Activated T-helper 1 cell treated with anti-CD3 and anti-CD28 coated beads, Interleukin-12 subunit alpha, Interleukin-12 subunit beta, Interleukin-2, Interleukin-4 antibody, amounts not matched to agents 30 ng/mL and 10 ng/mL and 1 ng/mL, durations not matched to agents 14 hours and 24 hours and 36 hours (primary cell): ENCODE measurements around the gene CACNA1B. TPM values are rescaled to one million over a fixed set of nuclear protein-coding genes. Genes with fewer than 3 reads are reported as not detected.

ENCODE experiments used
- DNase-seq: peaks from one replicate; pipeline ENCODE4 v3.0.0; 2021; ENCODE audit warnings: low spot score
- H3K27ac Mint-ChIP-seq: one replicate; pipeline ENCODE4 v1.8.0; 2021; ENCODE audit warnings: mild to moderate bottlenecking, mixed read lengths
- H3K27me3 Mint-ChIP-seq: one replicate; pipeline ENCODE4 v1.8.0; 2022; ENCODE audit warnings: mild to moderate bottlenecking, moderate library complexity, mixed read lengths; ENCODE audit not compliant: insufficient read depth
- H3K36me3 Mint-ChIP-seq: one replicate; pipeline ENCODE4 v1.8.0; 2021; ENCODE audit warnings: low read depth, mixed read lengths
- H3K4me1 Mint-ChIP-seq: one replicate; pipeline ENCODE4 v1.8.0; 2021; ENCODE audit warnings: low read depth, mixed read lengths
- H3K4me3 Mint-ChIP-seq: one replicate; pipeline ENCODE4 v1.8.0; 2021; ENCODE audit warnings: mild to moderate bottlenecking, moderate library complexity, mixed read lengths
- H3K9me3 Mint-ChIP-seq: one replicate; pipeline ENCODE4 v1.8.0; 2021; ENCODE audit warnings: mixed read lengths
- intact Hi-C: fragments of 100-400 bp; cut with micrococcal nuclease; formaldehyde crosslinking; loops from one replicate; pipeline ENCODE4 v1.15.1; 2024
- total RNA-seq: library from RNA; stranded (reverse); gene quantifications from 2 replicates; pipeline ENCODE4 v1.2.3, GENCODE V29; 2022

The CACNA1B gene
- total RNA-seq, 1 donor from 2014 or later: not detected

DNA sequence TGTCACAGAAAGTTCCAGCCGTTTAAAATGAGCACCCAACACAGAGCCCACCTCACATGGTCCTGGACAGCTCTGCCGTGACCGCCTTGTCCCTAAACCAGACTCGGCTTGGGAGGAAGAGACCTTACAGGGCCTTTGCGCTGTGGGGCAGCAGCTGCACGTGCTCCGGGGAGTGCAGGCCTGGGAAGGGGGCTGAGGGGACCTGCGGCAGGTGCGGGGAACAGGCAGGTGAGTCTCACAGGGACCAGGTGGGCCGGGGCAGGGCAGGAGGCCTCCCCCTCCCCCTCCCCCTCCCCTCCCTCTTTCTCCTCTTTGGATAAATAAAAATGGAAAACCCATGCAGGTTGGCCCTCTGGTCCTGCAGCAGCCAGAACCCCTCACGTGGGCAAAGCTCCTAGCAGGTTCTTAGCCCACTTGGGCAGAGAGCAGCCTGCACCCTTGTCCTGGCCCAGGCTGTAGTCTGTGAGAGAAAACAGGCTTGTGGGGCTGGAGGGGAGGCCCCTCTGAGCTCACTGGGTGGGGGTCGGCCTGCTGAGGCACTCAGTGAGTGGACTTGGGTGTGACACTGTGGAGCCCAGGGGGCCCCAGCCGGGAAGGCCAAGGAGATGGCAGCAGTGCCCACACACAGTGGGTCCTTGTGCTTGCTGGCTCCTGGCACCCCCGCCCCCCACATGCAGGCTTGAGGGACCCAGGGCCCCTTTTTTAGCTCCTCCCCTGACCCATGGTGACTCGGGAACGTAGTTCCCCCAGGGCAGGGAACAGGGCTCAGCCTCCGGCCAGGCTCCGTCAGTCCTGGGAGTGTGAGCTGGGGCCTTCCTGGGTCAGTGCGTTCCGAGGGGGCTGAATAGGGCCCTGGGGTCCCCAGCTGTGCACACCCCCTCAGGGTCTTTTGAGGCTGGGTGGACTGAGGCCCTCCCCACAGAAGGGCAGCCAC, 40.0 kb upstream of the CACNA1B start:
- DNase-seq: no peak

DNA sequence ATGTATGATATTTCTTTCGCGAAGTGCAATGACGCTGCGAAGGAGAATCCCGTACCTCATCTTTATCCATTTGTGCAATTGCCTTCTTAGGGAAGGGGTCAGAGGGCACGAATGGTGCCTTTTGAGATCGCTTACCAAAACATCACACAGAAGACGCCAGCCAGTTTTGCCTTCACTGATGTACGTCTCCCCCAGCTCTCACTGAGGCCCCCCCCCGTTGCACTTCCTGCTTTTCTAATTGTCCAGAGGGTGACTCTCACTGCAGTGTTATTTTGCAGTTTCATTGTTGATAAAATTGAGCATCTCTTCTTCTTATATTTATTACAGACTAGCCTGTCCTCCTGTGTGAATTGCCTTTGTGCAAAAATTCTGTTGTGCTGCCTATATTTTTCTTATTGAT, 39.0 kb upstream of the CACNA1B start:
- Mint-ChIP-seq H3K27ac (no peak overlapping the region), H3K36me3 (peaks cover 4% of the 10 kb centered on the region), H3K9me3 (no peaks in the 10 kb centered on the region), H3K4me3 (no peak overlapping the region), H3K4me1 (no peaks in the 10 kb centered on the region), H3K27me3 (no peaks in the 10 kb centered on the region)
- intact Hi-C loops: no loop called here
- no peak for DNase-seq

More for the DNA sequence above, 40.0 kb upstream of the CACNA1B start:
- H3K36me3 Mint-ChIP-seq: peaks cover 4% of the 10 kb centered on the region
- H3K4me1 Mint-ChIP-seq: no peaks in the 10 kb centered on the region
- no peaks in the 10 kb centered on the region for H3K27me3 Mint-ChIP-seq
- no peak overlapping the region for H3K27ac Mint-ChIP-seq
- H3K4me3 Mint-ChIP-seq: no peak overlapping the region
- no peaks in the 10 kb centered on the region for H3K9me3 Mint-ChIP-seq
- intact Hi-C loops: no loop called here

DNA sequence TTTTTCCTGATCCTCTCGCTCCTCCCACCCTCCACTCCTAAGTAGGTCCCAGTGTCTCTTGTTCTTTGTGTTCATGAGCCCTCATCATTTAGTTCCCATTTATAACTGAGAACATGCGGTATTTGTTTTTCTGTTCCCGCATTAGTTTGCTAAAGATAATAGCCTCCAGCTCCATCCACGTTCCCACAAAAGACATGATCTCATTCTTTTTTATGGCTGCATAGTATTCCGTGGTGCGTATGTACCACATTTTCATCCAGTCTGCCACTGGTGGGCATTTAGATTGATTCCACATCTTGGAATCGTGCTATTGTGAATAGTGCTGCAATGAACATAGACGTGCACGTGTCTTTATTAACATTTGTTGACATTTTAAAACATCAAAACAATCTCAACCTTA, 34.2 kb upstream of the CACNA1B start:
- no peaks in the 10 kb centered on the region for H3K4me1 Mint-ChIP-seq
- no peak overlapping the region for H3K4me3 Mint-ChIP-seq
- no peak for DNase-seq
- intact Hi-C loops: no loop called here
- H3K36me3 Mint-ChIP-seq: no peaks in the 10 kb centered on the region
- no peak overlapping the region for H3K27ac Mint-ChIP-seq
- H3K27me3 Mint-ChIP-seq: no peaks in the 10 kb centered on the region
- H3K9me3 Mint-ChIP-seq: no peaks in the 10 kb centered on the region

DNA sequence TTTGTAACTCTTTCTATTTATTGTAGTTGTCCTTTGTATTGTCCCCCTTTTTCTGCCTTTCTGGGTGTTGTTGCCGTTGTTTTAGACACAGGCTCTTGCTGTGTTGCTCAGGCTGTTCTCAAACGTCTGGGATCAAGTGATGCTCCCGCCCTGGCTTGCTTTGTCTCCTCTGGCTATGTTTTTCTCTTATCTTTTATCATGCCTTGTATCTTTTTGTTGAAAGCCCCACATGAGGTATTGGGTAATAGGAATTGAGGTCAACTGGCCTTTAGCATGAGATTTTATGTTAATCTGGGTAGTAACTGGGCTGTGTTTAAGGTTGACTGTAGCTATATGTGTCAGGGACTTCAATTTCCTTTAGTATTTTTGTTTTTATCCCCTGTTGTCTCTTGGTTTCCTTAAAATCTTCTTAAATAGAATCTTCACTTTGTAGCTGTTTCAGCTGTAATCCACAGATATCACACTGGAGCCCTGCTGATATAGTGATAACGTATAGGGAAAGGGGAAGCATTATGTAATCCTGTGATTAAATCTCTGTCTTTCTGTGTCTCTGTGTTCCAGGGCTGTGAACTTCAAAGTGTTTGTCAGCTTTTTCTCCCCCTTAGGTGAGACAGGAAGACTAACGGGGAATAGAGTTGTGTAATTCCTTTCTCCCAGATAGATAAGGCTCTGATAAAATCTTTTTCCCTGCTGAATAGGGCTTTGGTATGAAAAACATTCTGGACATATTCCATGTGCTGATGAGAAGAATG, 25.9 kb upstream of the CACNA1B start:
- no peak for DNase-seq
- peaks cover 24% of the 10 kb centered on the region for H3K9me3 Mint-ChIP-seq
- no peaks in the 10 kb centered on the region for H3K36me3 Mint-ChIP-seq
- intact Hi-C loops: no loop called here
- H3K4me1 Mint-ChIP-seq: no peaks in the 10 kb centered on the region
- H3K27ac Mint-ChIP-seq: no peak overlapping the region
- H3K27me3 Mint-ChIP-seq: peaks cover 2% of the 10 kb centered on the region
- H3K4me3 Mint-ChIP-seq: no peak overlapping the region

DNA sequence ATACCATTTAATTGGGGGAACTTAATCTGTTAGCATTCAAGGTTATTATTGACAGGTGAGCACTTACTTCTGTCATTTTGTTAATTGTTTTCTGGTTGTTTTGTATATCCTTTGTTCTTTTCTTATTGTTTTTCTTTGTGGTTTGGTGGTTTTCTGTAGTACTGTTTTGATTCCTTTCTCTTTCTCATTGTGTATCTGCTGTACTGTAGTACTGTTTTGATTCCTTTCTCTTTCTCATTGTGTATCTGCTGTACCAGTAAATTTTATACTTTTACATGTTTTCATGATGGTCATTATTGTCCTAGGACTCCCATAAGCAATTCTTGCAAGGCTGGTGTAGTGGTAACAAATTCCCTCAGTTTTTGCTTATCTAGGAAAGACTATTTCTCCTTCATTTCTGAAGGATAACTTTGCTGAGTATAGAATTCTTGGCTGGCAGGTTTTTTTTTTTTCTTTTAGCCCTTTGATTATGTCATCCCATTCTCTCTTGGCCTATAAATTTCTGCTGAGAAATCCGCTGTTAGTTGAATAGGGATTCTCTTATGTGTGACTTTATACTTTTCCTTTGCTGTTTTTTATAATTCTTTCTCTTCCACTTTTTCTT, 24.1 kb upstream of the CACNA1B start:
- DNase-seq: no peak
- H3K4me1 Mint-ChIP-seq: no peaks in the 10 kb centered on the region
- peaks cover 2% of the 10 kb centered on the region for H3K27me3 Mint-ChIP-seq
- H3K9me3 Mint-ChIP-seq: peaks cover 24% of the 10 kb centered on the region
- no peak overlapping the region for H3K4me3 Mint-ChIP-seq
- intact Hi-C loops: no loop called here
- H3K36me3 Mint-ChIP-seq: no peaks in the 10 kb centered on the region
- H3K27ac Mint-ChIP-seq: no peak overlapping the region

DNA sequence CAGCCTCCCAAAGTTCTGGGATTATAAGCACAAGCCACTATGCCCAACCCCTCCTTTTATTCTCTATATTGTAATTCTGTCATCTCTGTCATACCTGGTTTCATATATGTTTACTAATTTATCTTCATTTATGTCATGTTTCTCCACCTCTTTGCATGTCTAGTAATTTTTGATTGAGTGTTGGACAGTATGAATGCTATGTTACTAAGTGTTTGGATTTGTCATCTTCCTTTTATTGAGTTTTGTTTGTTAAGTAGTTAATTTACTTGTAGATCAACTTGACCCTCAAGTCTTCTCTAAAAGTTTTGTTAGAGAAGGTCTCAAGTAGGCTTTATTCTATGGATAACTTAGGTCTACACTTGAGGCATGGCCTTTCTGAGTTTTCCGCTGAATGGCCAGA, 17.2 kb upstream of the CACNA1B start:
- intact Hi-C loops: no loop called here
- Mint-ChIP-seq H3K4me1 (no peaks in the 10 kb centered on the region), H3K9me3 (peaks cover 25% of the 10 kb centered on the region), H3K27me3 (no peaks in the 10 kb centered on the region), H3K4me3 (no peak overlapping the region), H3K27ac (no peak overlapping the region), H3K36me3 (no peaks in the 10 kb centered on the region)
- no peak for DNase-seq

DNA sequence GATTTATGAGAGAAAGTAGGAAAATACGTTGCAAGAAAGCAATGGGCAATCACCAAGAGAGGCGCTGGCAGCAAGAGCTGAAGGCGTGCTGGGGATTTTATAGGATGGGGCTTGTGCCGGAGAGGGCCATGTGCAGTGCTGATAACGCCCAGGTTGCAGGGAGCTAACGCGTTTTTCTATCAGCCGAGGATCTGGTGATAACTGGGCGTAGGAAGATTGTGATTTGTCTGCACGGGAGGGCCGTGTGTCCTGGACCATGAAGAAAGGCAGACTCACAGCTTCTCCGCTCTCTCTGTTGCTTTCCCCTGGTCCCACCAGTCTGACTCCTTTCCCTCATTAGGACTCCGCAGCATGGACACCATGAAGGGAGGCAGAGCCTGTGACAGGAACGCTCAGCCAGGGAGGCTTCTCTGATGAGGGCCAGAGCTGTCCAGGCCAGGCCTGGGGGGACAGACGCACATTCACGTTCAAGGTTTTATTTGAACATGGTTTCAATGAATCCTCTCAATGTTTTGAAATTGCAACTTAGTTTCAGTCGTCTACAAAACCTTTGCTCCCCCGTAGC, 11.9 kb upstream of the CACNA1B start:
- H3K4me3 Mint-ChIP-seq: no peak overlapping the region
- peaks cover 1% of the 10 kb centered on the region for H3K27me3 Mint-ChIP-seq
- intact Hi-C loops: no loop called here
- no peaks in the 10 kb centered on the region for H3K36me3 Mint-ChIP-seq
- no peak for DNase-seq
- no peak overlapping the region for H3K27ac Mint-ChIP-seq
- H3K9me3 Mint-ChIP-seq: peaks cover 11% of the 10 kb centered on the region
- no peaks in the 10 kb centered on the region for H3K4me1 Mint-ChIP-seq

DNA sequence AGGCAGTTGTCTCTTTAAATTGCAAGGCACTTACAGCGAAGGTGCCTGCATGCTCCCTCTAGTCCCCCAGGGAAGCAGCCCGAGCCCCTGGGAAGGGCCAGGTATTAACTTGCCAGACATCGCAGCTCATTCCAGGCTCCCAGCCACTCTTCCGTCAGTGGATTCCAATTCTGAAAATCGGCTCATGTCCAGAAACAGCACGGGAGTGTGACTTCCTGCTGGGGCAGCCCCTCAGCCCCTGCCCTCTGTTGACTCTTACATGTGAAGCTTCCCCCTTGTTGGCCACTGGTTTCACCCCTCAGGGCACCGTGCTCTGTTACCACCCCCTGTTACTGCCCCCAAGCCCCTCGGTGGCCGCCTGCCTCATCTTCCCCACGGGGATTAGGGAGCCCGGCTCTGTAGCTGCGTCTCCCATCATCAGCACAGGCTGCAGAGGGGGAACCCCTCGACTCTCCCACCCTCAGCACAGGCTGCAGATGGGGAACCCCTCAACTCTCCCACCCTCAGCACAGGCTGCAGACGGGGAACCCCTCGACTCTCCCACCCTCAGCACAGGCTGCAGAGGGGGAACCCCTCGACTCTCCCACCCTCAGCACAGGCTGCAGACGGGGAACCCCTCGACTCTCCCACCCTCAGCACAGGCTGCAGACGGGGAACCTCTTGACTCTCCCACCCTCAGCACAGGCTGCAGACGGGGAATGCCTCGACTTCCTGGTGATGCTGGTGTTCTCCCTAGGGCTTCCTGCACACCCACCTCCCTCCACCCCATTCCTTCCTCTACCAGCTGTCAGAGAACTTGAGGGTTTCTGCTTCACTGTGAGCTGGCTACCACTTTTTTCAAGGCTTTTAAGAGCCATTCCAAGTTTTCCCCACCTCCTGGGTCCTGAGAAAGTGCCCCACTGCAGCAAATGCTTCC, 11.1 kb upstream of the CACNA1B start:
- Mint-ChIP-seq H3K4me3 (no peak overlapping the region), H3K4me1 (no peaks in the 10 kb centered on the region), H3K9me3 (peaks cover 7% of the 10 kb centered on the region), H3K36me3 (no peaks in the 10 kb centered on the region), H3K27me3 (peaks cover 4% of the 10 kb centered on the region), H3K27ac (no peak overlapping the region)
- intact Hi-C loops: no loop called here
- DNase-seq: no peak

DNA sequence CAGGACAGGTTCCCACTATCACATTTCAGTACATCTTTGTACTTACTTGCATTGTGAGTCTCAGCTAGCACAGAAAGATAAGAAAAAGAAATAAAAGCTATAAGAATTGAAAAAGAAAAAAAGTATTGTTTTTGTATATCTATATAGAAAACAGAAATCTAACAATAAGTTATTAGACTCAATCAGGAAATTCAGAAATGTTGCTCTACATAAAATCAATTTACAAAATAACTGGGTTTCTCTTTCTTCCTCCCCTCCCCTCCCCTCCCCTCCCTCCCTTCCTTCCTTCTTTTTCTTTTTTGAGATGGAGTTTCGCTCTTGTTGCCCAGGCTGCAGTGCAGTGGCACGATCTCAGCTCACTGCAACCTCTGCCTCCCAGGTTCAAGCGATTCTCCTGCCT, 7.2 kb upstream of the CACNA1B start:
- intact Hi-C loops: no loop called here
- H3K4me1 Mint-ChIP-seq: no peaks in the 10 kb centered on the region
- H3K9me3 Mint-ChIP-seq: no peaks in the 10 kb centered on the region
- no peak overlapping the region for H3K4me3 Mint-ChIP-seq
- H3K36me3 Mint-ChIP-seq: no peaks in the 10 kb centered on the region
- peaks cover 4% of the 10 kb centered on the region for H3K27me3 Mint-ChIP-seq
- DNase-seq: no peak
- no peak overlapping the region for H3K27ac Mint-ChIP-seq

DNA sequence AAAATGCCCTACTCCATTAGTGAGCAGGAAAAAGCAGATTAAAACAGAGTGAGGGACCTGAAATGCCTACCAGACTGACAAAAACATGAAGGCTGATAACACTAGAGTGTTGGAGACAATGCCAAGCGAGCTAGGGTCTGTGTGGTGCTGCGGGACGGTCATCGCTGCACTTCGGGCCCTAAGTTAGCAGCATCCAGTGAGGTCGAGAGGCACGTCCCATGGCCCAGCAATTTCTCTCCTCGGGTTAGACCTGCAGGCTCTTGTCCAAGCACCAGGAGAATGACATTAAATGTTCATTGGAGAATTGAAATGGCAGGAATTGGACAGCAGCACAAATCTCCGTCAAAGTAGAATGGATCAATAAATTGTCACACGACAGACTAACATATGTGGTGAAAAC, 5.3 kb upstream of the CACNA1B start:
- no peak overlapping the region for H3K4me3 Mint-ChIP-seq

DNA sequence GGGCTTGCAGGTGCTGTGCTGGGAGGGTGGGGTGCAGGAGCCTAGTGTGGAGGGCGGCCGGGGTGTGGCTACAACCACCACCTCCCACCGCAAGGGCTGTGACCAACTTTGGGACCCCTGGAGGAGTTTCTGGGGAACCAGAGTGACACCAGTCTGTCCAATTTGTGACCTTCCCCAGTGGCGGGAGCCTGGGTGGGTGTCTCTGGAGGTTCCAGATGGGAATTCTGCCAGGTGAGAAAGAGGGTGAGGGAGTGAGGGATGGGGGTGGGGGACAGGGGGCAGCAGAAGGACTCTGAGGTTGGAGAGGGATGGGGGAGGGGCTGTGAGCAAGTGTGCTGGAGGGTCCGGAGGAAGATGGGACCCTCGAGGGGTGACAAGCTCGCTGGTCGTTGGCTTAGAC, 4.2 kb upstream of the CACNA1B start:
- Mint-ChIP-seq H3K27ac (no peak overlapping the region), H3K36me3 (peaks cover 2% of the 10 kb centered on the region), H3K4me3 (no peak overlapping the region), H3K4me1 (no peaks in the 10 kb centered on the region), H3K9me3 (peaks cover 3% of the 10 kb centered on the region), H3K27me3 (peaks cover 11% of the 10 kb centered on the region)
- intact Hi-C loops: no loop called here
- DNase-seq: no peak

More for the DNA sequence above, 5.3 kb upstream of the CACNA1B start:
- Mint-ChIP-seq H3K27me3 (peaks cover 11% of the 10 kb centered on the region), H3K36me3 (peaks cover 2% of the 10 kb centered on the region), H3K9me3 (peaks cover 3% of the 10 kb centered on the region), H3K4me1 (no peaks in the 10 kb centered on the region), H3K27ac (no peak overlapping the region)
- intact Hi-C loops: no loop called here
- DNase-seq: no peak

DNA sequence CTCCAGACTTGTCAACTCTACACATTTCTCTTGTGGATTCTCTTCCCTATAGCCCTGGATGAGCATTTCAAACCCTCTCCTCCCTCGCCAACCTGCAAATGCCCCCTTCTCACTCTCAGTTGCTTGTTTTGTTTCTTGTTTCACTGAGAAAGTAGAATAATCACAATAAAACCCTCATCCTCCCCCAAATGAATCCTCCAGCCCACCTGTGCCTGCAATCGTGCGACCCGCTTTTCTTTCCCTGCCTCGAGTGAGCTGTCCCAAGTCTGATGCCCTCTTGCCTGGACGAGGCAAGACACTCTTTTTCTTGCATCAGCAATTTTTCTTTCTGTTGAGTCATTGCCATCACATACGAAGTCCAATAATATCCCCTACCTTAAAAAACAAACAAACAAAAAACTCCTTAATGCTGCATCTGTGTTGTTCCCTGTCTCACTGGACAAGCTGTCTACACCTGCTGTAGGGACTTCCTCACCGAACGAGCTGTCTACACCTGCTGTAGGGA, 3.7 kb upstream of the CACNA1B start:
- Mint-ChIP-seq H3K4me1 (no peaks in the 10 kb centered on the region), H3K27ac (no peak overlapping the region), H3K27me3 (peaks cover 11% of the 10 kb centered on the region), H3K36me3 (peaks cover 2% of the 10 kb centered on the region), H3K9me3 (peaks cover 3% of the 10 kb centered on the region), H3K4me3 (no peak overlapping the region)
- no peak for DNase-seq
- intact Hi-C loops: no loop called here
